ENCODE results near the gene FXR2.

Gene FXR2

DNA sequence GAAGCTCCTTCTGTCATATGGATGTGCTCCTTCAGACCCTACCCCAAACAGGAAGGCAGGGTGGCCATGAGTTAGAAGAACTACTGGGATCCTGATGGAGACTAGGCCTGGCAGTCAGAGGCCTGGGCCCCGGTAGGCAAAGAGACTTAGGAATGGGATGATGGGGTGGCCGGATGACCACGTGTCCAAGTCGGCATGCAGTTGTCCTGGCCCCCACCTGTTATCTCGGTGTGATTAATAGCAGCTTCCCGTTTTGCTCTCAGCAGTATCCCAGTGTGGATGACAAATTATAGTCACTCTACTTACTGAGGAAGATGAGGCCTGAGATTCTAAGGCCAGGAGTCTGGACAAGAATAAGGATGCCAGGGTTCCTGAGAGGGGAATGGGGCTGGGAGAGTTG, 64.4 kb downstream of the FXR2 start:
- DNase-seq (ENCODE audit: low read depth): no peak
- TF ChIP-seq CTCF (IDR thresholded peaks at IDR 0.05; ENCODE audit: low read depth, low read length, missing control alignments): no peak
- in situ Hi-C loops (cut with HindIII; ENCODE audit: low sequenced_read_pairs): no loop called here
- H3K4me3 ChIP-seq (ENCODE audit: low read depth, low read length): no peak overlapping the region

GRCh38 chr17:7549401-7550055, 65.2 kb downstream of the FXR2 start:
- DNase-seq (ENCODE audit: low read depth): no peak
- peak; percentile 1 for TF ChIP-seq CTCF (IDR thresholded peaks at IDR 0.05; ENCODE audit: low read depth, low read length, missing control alignments)
- H3K4me3 ChIP-seq (ENCODE audit: low read depth, low read length): peak overlapping the region; percentile 47
- in situ Hi-C loops (cut with HindIII; ENCODE audit: low sequenced_read_pairs): no loop called here

- DNase-seq (ENCODE audit: low read depth): no peak
- in situ Hi-C loops (cut with HindIII; ENCODE audit: low sequenced_read_pairs): no loop called here
- TF ChIP-seq CTCF (IDR thresholded peaks at IDR 0.05; ENCODE audit: low read depth, low read length, missing control alignments): peak; percentile 2
- H3K4me3 ChIP-seq (ENCODE audit: low read depth, low read length): peak within 1 kb of the TSS; percentile 47
Measured at GRCh38 chr17:7548585-7549400, 65.9 kb downstream of the FXR2 start, which contains the start of gene TNFSF12. Gene TNFSF12, plus strand, starts transcription at chr17:7549058. Its CDS starts 96 bp downstream, at chr17:7549154.

- H3K4me3 ChIP-seq (ENCODE audit: low read depth, low read length): no peak overlapping the region
- TF ChIP-seq CTCF (IDR thresholded peaks at IDR 0.05; ENCODE audit: low read depth, low read length, missing control alignments): no peak
- in situ Hi-C loops (cut with HindIII; ENCODE audit: low sequenced_read_pairs): no loop called here
- no peak for DNase-seq (ENCODE audit: low read depth)
Measured at GRCh38 chr17:7544911-7545310, 69.8 kb downstream of the FXR2 start.

Data from astrocyte of the cerebellum (primary cell).